Mesothelial cell of epicardium (in vitro differentiated cells): ENCODE data around the gene GLIS2. TPM values are rescaled to one million over a fixed set of nuclear protein-coding genes. Genes with fewer than 3 reads are reported as not detected.
A peak's percentile ranks its signal among the peaks of the same experiment; 100 is the strongest.

Experiments used
- DNase-seq, 2 experiments: peaks; one replicate each; pipeline ENCODE4 v3.0.0; 2021; ENCODE audit warnings: low spot score in 2 of 2; ENCODE audit not compliant: unreplicated experiment in 2 of 2
- H3K27ac Mint-ChIP-seq: 2 replicates; pipeline ENCODE4 v1.8.0; 2021; ENCODE audit warnings: mixed read lengths
- H3K27me3 Mint-ChIP-seq: 2 replicates; pipeline ENCODE4 v1.8.0; 2021; ENCODE audit warnings: low read depth, mixed read lengths
- H3K36me3 Mint-ChIP-seq: 2 replicates; pipeline ENCODE4 v1.8.0; 2021; ENCODE audit warnings: mixed read lengths
- H3K4me1 Mint-ChIP-seq: 2 replicates; pipeline ENCODE4 v1.8.0; 2021; ENCODE audit warnings: mixed read lengths
- H3K4me3 Mint-ChIP-seq: 2 replicates; pipeline ENCODE4 v1.8.0; 2021; ENCODE audit warnings: mild to moderate bottlenecking, moderate library complexity, mixed read lengths
- H3K9me3 Mint-ChIP-seq: 2 replicates; pipeline ENCODE4 v1.8.0; 2021; ENCODE audit warnings: mixed read lengths
- CTCF ChIP-seq: fragments of 200-600 bp; sonication (generic); IDR thresholded peaks from one replicate; pipeline ENCODE4 v1.5.0; 2021; ENCODE audit warnings: antibody characterized with exemption; ENCODE audit not compliant: unreplicated experiment
- total RNA-seq: library from RNA; stranded (reverse); gene quantifications from 3 replicates; pipeline ENCODE4 v1.2.1, GENCODE V29; 2021

Gene GLIS2
- total RNA-seq, 1 donor from 2014 or later = 79.6 TPM

GRCh38 chr16:4367393-4367856, 51.6 kb downstream of the GLIS2 start:
- Mint-ChIP-seq H3K36me3 (no peaks in the 10 kb centered on the region), H3K4me1 (peaks cover 8% of the 10 kb centered on the region), H3K27ac (no peak overlapping the region), H3K27me3 (no peaks in the 10 kb centered on the region), H3K4me3 (no peak overlapping the region), H3K9me3 (no peaks in the 10 kb centered on the region)
- TF ChIP-seq CTCF = no peak
- DNase-seq = no peak

- Mint-ChIP-seq H3K9me3 (no peaks in the 10 kb centered on the region), H3K4me3 (no peak overlapping the region), H3K27ac (no peak overlapping the region), H3K27me3 (no peaks in the 10 kb centered on the region), H3K36me3 (no peaks in the 10 kb centered on the region), H3K4me1 (peaks cover 21% of the 10 kb centered on the region)
- DNase-seq = no peak
- no peak for TF ChIP-seq CTCF
These were observed 53.3 kb downstream of the GLIS2 start for GRCh38 chr16:4369007-4369733.

GRCh38 chr16:4370151-4370550, 54.3 kb downstream of the GLIS2 start:
- H3K27me3 Mint-ChIP-seq = no peaks in the 10 kb centered on the region
- no peaks in the 10 kb centered on the region for H3K36me3 Mint-ChIP-seq

GRCh38 chr16:4370570-4371356, 54.9 kb downstream of the GLIS2 start:
- Mint-ChIP-seq H3K27ac (peak overlapping the region; percentile 61), H3K4me1 (peaks cover 34% of the 10 kb centered on the region), H3K9me3 (no peaks in the 10 kb centered on the region), H3K27me3 (no peaks in the 10 kb centered on the region), H3K36me3 (no peaks in the 10 kb centered on the region), H3K4me3 (peak overlapping the region; percentile 62)
- no peak for DNase-seq
- TF ChIP-seq CTCF = no peak

More at GRCh38 chr16:4370151-4370550, 54.3 kb downstream of the GLIS2 start:
- H3K4me3 Mint-ChIP-seq = no peak overlapping the region
- peaks cover 28% of the 10 kb centered on the region for H3K4me1 Mint-ChIP-seq
- no peak for DNase-seq
- H3K9me3 Mint-ChIP-seq = no peaks in the 10 kb centered on the region
- TF ChIP-seq CTCF = no peak
- H3K27ac Mint-ChIP-seq = peak overlapping the region; percentile 43

GRCh38 chr16:4371357-4372000, 55.6 kb downstream of the GLIS2 start, which contains the start of gene VASN:
Gene VASN, plus strand, starts transcription at chr16:4371848. Its CDS starts 9,030 bp downstream, at chr16:4380878.
- no peaks in the 10 kb centered on the region for H3K27me3 Mint-ChIP-seq
- no peaks in the 10 kb centered on the region for H3K36me3 Mint-ChIP-seq
- peak; percentile 76 to 91 for DNase-seq
- TF ChIP-seq CTCF = no peak
- peak within 1 kb of the TSS; percentile 92 for H3K27ac Mint-ChIP-seq
- peak within 1 kb of the TSS; percentile 89 for H3K4me3 Mint-ChIP-seq
- no peaks in the 10 kb centered on the region for H3K9me3 Mint-ChIP-seq
- H3K4me1 Mint-ChIP-seq = peaks cover 35% of the 10 kb centered on the region
